HuH-7 (cell line): ENCODE measurements around the gene AKAP4.

Experiments used
- DNase-seq: peaks from one replicate; pipeline ENCODE4 v3.0.0; 2011; ENCODE audit warnings: low spot score

Gene AKAP4, protein sequence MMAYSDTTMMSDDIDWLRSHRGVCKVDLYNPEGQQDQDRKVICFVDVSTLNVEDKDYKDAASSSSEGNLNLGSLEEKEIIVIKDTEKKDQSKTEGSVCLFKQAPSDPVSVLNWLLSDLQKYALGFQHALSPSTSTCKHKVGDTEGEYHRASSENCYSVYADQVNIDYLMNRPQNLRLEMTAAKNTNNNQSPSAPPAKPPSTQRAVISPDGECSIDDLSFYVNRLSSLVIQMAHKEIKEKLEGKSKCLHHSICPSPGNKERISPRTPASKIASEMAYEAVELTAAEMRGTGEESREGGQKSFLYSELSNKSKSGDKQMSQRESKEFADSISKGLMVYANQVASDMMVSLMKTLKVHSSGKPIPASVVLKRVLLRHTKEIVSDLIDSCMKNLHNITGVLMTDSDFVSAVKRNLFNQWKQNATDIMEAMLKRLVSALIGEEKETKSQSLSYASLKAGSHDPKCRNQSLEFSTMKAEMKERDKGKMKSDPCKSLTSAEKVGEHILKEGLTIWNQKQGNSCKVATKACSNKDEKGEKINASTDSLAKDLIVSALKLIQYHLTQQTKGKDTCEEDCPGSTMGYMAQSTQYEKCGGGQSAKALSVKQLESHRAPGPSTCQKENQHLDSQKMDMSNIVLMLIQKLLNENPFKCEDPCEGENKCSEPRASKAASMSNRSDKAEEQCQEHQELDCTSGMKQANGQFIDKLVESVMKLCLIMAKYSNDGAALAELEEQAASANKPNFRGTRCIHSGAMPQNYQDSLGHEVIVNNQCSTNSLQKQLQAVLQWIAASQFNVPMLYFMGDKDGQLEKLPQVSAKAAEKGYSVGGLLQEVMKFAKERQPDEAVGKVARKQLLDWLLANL

DNA sequence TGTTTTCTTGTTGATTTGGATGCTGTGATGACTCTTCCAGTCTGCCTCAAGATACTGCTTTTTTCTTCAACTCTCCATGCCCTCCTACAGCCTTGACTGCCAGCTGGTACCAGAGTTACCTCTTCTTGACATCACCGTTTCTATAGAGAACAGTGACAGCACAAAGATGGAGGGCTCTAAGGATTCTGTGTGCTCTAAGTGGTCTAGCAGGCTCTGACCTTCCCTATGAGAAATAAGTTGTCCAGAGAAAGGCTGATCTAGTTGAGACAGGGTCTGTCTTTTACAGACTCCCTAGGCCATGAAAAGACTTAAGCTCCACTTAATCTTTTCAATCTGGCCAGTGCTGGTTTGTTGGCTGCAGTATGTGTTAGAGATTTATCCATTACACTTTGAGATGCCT lies at the start of gene AKAP4:
AKAP4 (minus strand) TSS at position 101 of the 400 bp plus-strand sequence. CDS start 118 bp downstream, outside the sequence.
- no peak for DNase-seq

DNA sequence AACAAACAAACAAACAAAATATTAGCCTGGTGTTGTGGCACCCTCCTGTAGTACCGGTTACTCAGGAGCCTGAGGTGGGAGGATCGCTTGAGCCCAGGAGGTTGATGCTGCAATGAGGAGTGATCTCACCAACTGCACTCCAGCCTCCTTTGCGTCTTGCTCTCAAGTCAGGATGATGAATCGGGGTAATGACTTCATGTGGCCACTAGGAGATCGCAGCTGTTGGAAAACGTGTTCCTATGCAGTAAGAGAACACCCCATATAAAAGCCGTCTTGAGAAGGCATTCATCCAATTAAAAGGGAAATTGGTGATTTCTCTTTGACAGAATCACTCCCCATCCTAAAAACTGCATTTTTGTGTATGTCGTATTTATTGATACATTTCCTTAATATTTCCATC lies 10.7 kb upstream of the AKAP4 start:
- peak; percentile 29 for DNase-seq

DNA sequence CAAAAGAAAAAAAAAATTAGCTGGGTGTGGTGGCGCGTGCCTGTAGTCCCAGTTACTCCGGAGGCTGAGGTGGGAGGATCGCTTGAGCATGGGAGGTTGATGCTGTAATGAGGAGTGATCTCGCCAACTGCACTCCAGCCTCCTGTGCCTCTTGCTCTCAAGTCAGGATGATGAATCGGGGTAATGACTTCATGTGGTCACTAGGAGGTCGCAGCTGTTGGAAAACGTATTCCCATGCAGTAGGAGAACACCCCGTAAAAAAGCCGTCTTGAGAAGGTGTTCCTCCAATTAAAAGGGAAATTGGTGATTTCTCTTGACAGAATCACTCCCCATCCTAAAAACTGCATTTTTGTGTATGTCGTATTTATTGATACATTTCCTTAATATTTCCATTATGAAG lies 5.9 kb upstream of the AKAP4 start:
- no peak for DNase-seq

DNA sequence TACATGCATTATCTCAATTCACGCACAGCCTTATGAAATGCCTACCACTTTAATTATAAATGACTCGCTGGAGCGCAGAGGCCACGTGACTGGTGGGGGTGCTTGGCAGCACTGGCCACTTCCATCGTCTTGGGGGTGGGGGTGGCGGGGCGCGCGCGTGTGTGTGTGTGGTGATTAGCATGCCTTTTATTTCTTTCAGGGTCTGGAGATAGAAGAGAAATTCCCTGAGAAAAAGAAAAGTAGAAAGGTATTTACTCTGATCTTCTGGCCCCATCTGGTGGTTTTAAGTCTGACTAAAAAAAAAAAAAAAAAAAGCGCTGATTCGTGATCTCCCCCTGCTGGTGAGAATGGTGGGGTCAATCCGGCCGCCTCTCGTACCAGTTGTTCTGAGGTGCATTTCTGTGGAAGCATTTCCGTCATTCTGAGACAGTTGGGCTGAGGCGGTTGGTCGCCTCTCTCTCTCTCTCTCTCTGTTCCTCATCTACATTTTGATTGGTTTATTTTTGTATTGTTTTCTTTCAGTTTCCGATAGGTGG lies 3.6 kb upstream of the AKAP4 start, which contains the start of gene CCNB3:
CCNB3 (plus strand) TSS at position 402 of the 536 bp plus-strand sequence. CDS start 80,399 bp downstream, outside the sequence.
- peak; percentile 61 for DNase-seq

DNA sequence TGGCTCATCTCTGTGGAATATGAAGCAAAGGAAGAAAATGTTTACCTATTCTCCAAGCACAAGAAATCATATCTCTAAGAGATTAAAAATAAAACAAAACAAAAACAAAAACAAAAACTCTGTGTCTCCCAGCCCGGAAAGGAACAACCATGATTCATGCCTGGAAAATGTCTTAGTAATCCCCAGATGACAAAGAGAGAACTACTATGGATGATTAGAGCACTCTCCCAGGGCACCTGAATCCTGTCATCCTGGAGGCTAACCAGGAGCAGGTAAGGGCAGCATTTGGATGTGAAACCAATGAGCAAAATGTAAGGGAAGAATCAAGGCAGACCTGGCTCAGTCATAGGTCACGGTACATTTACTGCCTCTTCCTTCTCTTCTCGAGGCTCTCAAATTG lies 1.7 kb upstream of the AKAP4 start:
- DNase-seq = no peak

DNA sequence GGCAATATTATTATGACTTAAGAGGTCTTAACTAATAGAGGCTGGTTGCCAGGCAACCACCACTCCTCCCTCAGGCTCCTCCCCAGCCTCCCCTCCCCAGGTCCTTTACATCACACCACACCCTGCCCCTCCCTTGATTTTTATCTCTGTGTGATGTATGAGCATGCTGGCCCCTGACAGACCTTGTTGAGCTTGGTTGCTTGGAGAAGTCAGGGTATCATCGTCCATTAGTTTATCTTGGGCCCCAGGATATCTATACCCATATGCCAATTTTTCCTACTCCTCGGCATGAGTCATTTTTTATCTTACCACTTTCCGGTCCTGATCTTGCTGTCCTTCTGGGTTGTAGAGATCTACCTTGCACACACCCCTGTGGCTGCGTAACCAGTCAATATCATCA lies 2.5 kb downstream of the AKAP4 start:
- no peak for DNase-seq

DNA sequence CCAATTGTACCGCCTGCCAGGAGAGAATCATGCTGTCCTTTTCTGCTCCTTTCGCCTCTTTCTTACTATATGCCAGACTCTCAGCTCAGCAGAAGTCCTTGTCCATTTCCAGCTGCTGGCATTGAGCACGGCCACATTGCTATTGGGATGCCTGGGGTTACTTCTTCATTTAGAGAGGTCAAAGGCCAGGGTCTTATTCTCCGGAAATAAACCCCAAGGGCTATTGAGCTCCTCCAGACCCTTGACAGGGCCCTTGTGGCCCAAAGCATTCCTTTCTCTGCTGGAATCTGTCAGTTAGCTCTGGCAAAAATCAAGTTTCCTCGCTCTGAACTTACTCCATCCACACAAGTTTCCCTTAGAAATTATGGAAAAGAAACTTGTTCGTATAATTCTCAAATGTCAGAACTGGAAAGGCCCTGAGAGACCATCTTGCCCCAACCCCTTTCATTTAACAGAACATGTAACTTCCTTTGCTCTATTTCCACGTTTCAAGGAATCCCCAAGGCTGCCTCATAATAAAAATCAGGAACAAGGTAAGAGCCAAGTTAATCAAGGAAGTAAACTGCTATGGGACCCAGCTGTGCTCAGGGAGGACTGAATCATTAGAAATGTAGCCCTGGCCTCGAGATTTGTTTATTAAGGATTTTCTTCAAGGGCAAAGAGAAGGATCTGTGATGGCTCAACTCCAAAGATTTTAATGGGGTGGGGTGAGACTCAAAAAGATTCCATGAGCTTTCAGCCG lies 11.8 kb downstream of the AKAP4 start:
- DNase-seq = no peak

DNA sequence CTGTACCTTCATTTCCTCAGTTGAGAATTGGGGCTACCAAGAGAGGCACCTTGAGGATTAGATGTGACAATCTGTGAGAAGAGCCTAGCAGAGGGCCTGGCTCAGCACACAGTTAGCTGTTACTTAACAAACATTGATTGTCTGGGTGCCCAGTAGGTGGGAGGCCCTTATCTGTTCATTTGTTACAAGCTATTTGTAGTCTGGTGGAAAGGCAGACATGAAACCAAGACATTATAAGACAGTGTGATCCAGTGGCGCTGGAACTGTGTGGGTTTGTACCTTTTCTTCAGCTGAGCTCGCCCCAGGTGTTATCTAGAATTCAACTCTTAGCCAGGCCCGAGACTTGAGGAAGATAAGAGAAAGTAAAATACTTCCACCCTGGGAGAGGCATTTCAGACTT lies 16.9 kb downstream of the AKAP4 start:
- DNase-seq = no peak

DNA sequence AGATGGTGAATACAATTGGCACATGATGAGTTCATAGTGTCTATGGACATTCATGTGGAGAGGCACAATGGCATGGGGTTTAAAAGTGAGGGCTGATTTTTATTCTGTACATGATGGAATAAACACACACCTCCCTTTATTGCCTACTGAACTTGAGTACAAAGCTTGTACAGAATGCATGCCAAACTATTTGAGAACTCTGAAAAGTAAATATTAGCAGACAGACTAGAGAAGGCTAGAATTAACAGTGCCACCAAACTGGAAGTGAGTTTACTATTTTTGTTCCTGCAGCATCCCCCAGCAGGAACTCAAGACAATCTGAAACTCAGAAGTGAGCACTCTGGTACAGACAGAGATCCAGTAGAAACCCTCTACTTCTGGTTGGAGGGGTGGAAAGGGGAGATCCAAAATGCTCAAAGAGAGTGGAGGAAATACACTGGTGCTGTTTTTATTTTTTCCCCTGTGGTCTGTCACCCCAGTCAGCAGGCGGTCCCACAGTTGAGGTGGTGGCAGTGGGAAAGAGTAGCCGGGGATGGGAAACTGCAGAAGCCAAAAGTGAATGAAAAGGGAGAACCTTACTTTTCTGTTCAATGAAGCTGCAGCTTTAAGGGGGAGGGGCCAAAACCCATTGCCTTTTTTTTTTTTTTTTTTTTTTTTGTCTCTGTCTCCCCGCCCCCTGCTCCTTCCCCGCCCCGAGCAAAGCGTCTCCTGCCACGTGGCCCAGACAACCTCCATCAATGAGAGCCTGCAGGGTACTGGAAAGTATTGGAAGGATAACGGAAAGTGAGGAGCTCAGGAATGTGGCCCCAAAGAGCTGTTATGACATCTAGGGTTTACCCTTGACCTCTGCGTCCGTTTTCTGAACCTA lies 20.5 kb downstream of the AKAP4 start:
- peak; percentile 20 for DNase-seq

DNA sequence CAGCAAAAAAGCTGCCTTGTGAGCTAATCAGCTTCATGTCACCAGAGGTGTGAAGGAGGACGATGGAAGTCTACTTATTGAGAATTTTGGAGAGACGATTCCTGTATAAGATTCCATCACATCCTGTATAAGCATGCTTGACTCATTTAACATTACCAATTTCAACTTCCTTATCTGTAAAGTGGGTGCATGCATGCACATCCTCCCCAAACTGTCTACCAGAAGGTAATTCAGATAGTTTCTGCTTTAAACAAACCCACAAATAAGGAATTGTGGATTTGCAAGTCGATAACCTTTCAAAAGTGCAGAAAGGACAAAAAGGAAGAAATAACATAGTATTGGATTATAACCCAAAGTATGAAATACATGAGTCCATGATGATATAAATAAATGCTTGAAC lies 31.1 kb downstream of the AKAP4 start:
- DNase-seq = no peak

DNA sequence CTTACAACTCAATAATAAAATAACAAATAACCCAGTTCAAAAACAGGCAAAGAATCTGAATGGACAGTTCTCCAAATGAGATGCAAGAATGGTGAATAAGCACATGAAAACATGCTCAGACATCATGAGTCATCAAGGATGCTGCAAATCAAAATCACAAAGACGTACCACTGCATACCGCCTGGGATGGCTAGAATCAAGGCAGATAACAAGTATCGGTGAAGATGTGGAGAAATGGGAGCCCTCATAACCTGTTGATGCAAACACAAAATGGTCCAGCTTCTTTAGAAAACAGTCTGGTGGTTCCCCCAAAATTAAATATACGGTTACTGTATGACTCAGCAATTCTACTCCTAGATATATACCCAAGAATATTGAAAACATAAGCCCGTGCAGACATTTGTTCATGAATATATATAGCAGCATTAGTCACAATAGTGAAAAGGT lies 32.5 kb downstream of the AKAP4 start:
- DNase-seq = no peak

DNA sequence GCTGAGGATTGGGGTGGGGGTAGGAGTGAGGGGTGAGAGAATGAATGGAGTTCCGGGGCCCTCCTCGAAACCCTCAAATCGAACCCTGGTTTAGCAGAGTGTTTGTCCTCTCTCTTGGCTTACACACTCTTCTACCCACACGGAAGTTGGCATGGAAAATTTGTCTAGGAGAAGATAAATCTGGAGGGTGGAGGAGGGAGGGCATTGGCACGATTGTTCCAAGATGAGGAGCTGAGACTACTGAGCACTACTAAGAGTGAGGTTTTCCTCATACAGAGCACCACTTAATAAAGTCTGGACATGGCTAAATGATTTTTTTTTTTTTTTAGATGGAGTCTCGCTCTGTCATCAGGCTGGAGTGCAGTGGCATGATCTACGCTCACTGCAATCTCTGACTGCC lies 33.4 kb downstream of the AKAP4 start:
- no peak for DNase-seq

DNA sequence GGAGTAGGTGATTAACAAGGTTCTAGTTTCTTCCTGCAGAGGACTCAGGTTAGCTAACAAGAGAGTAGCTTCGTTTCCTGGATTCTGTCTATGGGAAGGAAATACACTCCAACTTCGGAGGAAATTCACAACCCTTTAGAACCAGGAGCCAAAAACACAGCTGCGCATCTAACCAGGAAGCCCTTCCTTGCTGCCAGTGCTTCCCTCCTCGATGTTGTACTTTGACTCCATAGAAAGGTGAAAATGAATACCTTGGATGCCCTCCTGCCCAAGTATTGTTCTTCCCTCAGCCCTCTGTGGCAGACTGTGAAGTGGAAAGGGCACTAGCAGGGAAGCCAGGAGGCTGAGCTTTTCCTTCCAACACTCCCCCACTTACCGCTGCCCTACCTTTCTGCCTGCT lies 35.1 kb downstream of the AKAP4 start:
- no peak for DNase-seq

DNA sequence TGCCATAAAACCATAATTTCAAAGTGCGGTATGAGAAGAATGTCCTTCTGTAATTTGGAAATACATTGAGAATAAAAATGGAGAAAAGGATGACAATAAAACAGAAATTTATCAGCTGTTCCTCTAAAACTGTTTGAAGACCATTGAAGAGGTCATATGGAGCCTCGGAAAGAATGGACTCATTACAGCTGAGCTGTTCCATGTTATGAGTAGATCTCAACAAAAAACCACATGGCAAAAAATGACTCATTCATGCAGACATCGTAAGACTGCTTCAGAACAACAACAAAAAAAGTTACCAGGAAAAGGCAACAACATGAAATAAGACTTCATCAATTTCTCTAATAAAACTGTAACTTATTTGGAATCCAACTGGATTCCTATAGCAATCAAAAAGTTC lies 39.7 kb downstream of the AKAP4 start:
- DNase-seq = no peak

DNA sequence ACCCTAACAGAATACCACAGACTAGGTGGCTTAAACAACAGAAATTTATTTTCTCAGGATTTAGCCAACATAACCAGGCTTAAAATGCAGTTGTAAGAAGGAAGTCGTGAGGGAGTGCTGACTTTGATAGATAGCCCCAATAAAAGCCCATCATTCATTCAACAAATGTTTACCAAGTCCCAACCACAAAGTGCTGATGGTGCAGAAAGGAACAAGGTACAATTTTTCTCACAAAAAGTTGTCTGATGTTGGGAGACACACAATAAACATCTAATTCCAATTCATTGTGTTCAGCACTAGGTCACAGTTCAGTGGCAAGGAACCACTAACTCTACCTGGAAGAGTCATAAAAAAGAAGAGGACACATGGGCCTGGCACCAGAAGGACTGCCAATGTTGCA lies 42.2 kb downstream of the AKAP4 start:
- DNase-seq = peak; percentile 53

DNA sequence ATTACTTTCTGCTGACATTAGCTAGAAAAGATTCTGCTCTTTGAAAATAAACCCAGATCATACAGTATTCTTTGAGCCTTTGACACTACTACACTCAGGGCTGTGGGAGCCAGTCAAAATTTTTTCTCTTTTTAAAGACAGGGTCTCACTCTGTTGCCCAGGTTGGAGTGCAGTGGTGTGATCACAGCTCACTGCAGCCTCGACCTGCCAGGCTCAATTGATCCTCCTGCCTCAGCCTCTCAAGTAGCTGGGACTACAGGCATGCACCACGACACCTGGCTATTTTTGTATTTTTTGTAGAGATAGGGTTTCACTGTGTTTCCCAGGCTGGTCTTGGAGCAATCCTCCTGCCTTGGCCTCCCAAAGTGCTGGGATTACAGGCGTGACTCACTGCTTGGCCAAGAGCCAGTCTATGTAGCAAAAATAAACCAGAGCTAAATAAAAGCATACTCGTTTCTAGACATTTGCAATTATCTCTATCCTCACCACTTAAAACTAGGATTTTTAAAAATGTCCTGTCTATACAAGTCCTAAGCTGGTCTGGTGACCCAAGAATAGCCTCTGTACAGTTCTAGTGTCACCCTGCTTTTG lies 43.2 kb downstream of the AKAP4 start:
- DNase-seq = no peak

DNA sequence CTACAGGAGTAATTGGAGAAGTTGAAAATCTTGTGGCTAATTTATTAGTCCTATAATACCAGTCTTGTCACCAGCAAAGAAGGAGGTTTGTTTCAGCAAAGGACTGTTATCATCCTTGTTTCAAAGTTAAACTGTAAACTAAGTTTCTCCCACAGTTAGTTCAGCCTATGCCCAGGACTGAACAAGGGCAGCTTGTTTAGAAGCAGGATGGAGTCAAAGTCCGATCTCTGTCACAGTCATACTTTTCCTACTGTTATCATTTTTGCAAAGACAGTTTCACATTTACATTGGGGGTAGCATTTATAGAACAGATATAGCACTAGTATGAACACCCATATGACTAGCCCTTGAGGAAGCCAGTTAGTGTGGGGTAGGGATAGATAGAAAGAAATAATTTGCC lies 46.4 kb downstream of the AKAP4 start:
- peak; percentile 39 for DNase-seq

DNA sequence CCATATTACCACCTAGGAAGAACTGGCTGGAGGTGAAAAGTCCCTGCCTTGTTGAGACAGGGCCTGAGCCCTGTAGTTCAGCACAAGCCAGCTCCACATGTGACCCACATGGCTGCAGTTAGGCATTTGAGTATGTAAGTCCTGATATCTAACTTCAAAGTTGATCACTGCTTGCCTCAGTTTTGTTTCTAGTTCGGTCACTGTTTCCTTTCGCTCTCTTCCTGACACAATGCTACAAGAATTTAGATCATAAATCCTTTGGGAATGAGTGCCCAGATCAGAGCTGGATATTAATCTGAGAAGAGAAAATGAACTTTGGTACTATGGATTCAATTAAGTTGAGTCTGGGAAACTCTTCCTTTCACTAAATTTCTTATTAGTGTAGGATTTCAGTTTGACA lies 48.4 kb downstream of the AKAP4 start:
- DNase-seq = no peak

DNA sequence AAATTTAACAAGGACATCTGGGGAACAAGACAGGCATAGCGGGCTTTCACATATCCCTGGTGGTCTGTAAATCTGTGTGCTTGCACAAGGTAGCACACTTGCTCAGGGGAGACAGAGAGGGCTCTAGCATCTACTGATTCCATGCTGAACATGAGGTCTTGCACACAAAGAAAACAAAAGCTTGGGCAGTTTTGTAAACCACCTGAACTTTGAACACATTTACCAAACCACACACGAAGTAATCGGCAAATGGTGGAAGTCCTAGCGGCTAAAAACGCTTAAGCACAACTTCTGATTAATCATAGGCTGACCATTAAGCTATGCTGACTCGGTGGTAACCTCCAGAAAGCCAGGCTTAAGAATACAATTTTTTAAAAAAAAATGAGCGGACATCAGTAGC lies 52.8 kb downstream of the AKAP4 start:
- DNase-seq = no peak
